GM21367 (cell line): Measurements from ENCODE around the gene ALX4.

Experiments
- ATAC-seq: cut with Tn5 transposase; IDR thresholded peaks from one replicate; pipeline ENCODE4 v1.9.1; 2021; ENCODE audit not compliant: unreplicated experiment

The ALX4 gene

GRCh38 chr11:44309478-44310205 lies at the start of gene ALX4:
ALX4 (minus strand) TSS chr11:44310139; CDS start chr11:44310062, 77 bp downstream.
- ATAC-seq = no peak

- ATAC-seq = no peak
Observed at GRCh38 chr11:44359162-44359561, 49.2 kb upstream of the ALX4 start.

- no peak for ATAC-seq
Observed at GRCh38 chr11:44358713-44359112, 48.8 kb upstream of the ALX4 start.

GRCh38 chr11:44357711-44358110 lies 47.8 kb upstream of the ALX4 start:
- ATAC-seq = no peak

GRCh38 chr11:44356351-44356750 lies 46.4 kb upstream of the ALX4 start:
- no peak for ATAC-seq

GRCh38 chr11:44351898-44352498 lies 42.1 kb upstream of the ALX4 start:
- no peak for ATAC-seq

GRCh38 chr11:44351006-44351660 lies 41.2 kb upstream of the ALX4 start:
- peak; percentile 92 for ATAC-seq

GRCh38 chr11:44349328-44349727 lies 39.4 kb upstream of the ALX4 start:
- no peak for ATAC-seq

GRCh38 chr11:44348721-44349120 lies 38.8 kb upstream of the ALX4 start:
- no peak for ATAC-seq

- ATAC-seq = no peak
Observed at GRCh38 chr11:44348114-44348513, 38.2 kb upstream of the ALX4 start.

GRCh38 chr11:44347538-44347937 lies 37.6 kb upstream of the ALX4 start:
- no peak for ATAC-seq

GRCh38 chr11:44346983-44347382 lies 37.0 kb upstream of the ALX4 start:
- ATAC-seq = no peak

GRCh38 chr11:44345781-44346180 lies 35.8 kb upstream of the ALX4 start:
- ATAC-seq = no peak

- no peak for ATAC-seq
Observed at GRCh38 chr11:44344921-44345320, 35.0 kb upstream of the ALX4 start.

- ATAC-seq = no peak
Observed at GRCh38 chr11:44344423-44344820, 34.5 kb upstream of the ALX4 start.

- ATAC-seq = no peak
Observed at GRCh38 chr11:44343778-44344422, 34.0 kb upstream of the ALX4 start.

GRCh38 chr11:44342616-44343015 lies 32.7 kb upstream of the ALX4 start:
- ATAC-seq = no peak

GRCh38 chr11:44340656-44341055 lies 30.7 kb upstream of the ALX4 start:
- ATAC-seq = no peak

GRCh38 chr11:44339530-44339883 lies 29.6 kb upstream of the ALX4 start:
- ATAC-seq = no peak

- no peak for ATAC-seq
Observed at GRCh38 chr11:44338698-44339529, 29.0 kb upstream of the ALX4 start.

GRCh38 chr11:44338026-44338425 lies 28.1 kb upstream of the ALX4 start:
- no peak for ATAC-seq
